Measurements from ENCODE around the gene GALNT10.

DNA sequence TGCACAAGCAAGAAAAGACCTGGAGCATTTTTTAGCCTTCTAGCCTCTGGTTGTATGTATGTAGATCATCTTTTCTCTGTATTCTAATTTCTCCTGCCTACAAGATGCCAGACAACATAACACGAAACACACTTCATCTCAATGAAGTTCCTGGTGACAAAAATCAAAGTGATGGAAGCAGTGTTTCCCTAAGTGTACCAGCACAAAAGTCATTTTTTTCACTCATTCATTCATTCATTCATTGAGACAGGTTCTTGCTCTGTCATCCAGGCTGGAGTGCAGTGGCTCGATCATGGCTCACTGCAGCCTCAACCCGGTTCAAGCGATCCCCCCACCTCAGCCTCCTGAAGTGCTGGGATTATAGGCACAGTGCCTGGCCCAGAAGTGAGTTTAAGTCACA is 183.7 kb downstream of the GALNT10 start:
- TF ChIP-seq, protein P1, sequence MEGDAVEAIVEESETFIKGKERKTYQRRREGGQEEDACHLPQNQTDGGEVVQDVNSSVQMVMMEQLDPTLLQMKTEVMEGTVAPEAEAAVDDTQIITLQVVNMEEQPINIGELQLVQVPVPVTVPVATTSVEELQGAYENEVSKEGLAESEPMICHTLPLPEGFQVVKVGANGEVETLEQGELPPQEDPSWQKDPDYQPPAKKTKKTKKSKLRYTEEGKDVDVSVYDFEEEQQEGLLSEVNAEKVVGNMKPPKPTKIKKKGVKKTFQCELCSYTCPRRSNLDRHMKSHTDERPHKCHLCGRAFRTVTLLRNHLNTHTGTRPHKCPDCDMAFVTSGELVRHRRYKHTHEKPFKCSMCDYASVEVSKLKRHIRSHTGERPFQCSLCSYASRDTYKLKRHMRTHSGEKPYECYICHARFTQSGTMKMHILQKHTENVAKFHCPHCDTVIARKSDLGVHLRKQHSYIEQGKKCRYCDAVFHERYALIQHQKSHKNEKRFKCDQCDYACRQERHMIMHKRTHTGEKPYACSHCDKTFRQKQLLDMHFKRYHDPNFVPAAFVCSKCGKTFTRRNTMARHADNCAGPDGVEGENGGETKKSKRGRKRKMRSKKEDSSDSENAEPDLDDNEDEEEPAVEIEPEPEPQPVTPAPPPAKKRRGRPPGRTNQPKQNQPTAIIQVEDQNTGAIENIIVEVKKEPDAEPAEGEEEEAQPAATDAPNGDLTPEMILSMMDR (IDR thresholded peaks at IDR 0.05): no peak
- no peak for TF ChIP-seq POLR2A (IDR thresholded peaks at IDR 0.05)
